Measurements from ENCODE around the gene HOGA1.
"Not testable (repeated sequence)": the region's sequence is repeated elsewhere in the genome, so short reads cannot be mapped to it uniquely, and the experiment has no call there.

HOGA1 gene

GRCh38 chr10:97632949-97633884 lies 49.0 kb downstream of the HOGA1 start, which contains the start of gene MORN4:
TSS of gene MORN4 (minus strand) at chr10:97633500. CDS start at chr10:97619653, 13,847 bp downstream.
- Histone ChIP-seq H3K4me3 (IDR thresholded peaks at IDR 0.05; ENCODE audit: insufficient read depth, low read depth, low read length) (no peak within 1 kb of the TSS), H3K79me2 (ENCODE audit: insufficient read depth, low read depth) (no peaks in the 10 kb centered on the region), H3K36me3 (ENCODE audit: insufficient read depth) (no peaks in the 10 kb centered on the region), H3K4me2 (peak within 1 kb of the TSS; percentile 36), H4K20me1 (ENCODE audit: insufficient read depth) (no peaks in the 10 kb centered on the region), H3K4me1 (ENCODE audit: low read depth, poor library complexity, severe bottlenecking) (no peaks in the 10 kb centered on the region), H3K27me3 (ENCODE audit: insufficient read depth, low read depth) (no peaks in the 10 kb centered on the region), H3K27ac (no peak within 1 kb of the TSS), H2AFZ (ENCODE audit: low read depth) (peak within 1 kb of the TSS; percentile 84), H3K9ac (no peak within 1 kb of the TSS; the same call in 1 of the 2 replicates)
- no peak for TF ChIP-seq CTCF (conservative IDR thresholded peaks at IDR 0.05; ENCODE audit: low read depth, low read length)

DNA sequence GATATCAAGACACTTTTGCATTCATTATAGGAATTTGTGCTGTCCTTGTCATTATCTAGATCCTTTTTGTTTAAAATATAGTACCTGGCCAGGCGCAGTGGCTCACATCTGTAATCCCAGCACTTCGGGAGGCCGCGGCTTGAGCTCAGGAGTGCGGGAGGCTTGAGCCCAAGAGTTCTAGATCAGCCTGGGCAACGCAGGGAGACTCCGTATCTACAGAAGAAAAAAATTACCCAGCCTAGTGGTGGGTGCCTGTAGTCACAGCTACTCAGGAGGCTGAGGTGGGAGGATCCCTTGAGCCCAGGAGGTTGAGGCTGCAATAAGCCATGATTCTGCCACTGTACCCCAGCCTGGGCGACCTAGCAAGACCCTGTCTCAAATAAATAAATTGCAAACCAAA lies 49.7 kb downstream of the HOGA1 start:
- peak; percentile 40; the same call in 1 of the 2 replicates for TF ChIP-seq CTCF (conservative IDR thresholded peaks at IDR 0.05; ENCODE audit: low read depth, low read length)
- Histone ChIP-seq H3K79me2 (ENCODE audit: insufficient read depth, low read depth) (no peaks in the 10 kb centered on the region), H2AFZ (ENCODE audit: low read depth) (peak overlapping the region; percentile 84), H3K4me2 (peak overlapping the region; percentile 36), H3K27me3 (ENCODE audit: insufficient read depth, low read depth) (no peaks in the 10 kb centered on the region), H3K4me1 (ENCODE audit: low read depth, poor library complexity, severe bottlenecking) (no peaks in the 10 kb centered on the region), H4K20me1 (ENCODE audit: insufficient read depth) (no peaks in the 10 kb centered on the region), H3K9ac (no peak overlapping the region), H3K36me3 (ENCODE audit: insufficient read depth) (no peaks in the 10 kb centered on the region), H3K4me3 (IDR thresholded peaks at IDR 0.05; ENCODE audit: insufficient read depth, low read depth, low read length) (no peak overlapping the region), H3K27ac (no peak overlapping the region)

DNA sequence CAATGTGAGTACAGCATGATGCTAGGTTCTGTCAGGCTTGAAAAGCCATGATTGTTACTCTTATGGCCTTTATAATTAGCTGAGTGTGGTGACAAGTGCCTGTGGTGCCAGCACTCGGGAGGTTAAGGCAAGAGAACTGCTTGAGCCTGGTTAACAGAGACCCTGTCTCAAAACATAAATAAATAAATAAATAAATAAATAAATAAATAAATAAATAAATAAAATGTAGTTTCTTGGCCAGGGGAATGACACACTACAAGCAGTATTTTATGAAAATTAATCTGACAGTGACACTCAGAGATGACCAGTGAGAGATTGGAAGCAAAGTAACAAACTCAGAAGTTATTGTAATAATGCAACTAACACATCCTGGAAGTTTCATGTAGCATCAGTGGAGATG lies 51.4 kb downstream of the HOGA1 start:
- H3K4me1 ChIP-seq (ENCODE audit: low read depth, poor library complexity, severe bottlenecking) = peaks cover 5% of the 10 kb centered on the region
- no peak overlapping the region for H2AFZ ChIP-seq (ENCODE audit: low read depth)
- H3K9ac ChIP-seq = no peak overlapping the region
- no peak overlapping the region for H3K27ac ChIP-seq
- no peaks in the 10 kb centered on the region for H4K20me1 ChIP-seq (ENCODE audit: insufficient read depth)
- no peaks in the 10 kb centered on the region for H3K36me3 ChIP-seq (ENCODE audit: insufficient read depth)
- no peaks in the 10 kb centered on the region for H3K79me2 ChIP-seq (ENCODE audit: insufficient read depth, low read depth)
- TF ChIP-seq CTCF (conservative IDR thresholded peaks at IDR 0.05; ENCODE audit: low read depth, low read length) = no peak
- H3K4me3 ChIP-seq (IDR thresholded peaks at IDR 0.05; ENCODE audit: insufficient read depth, low read depth, low read length) = no peak overlapping the region
- H3K27me3 ChIP-seq (ENCODE audit: insufficient read depth, low read depth) = no peaks in the 10 kb centered on the region
- no peak overlapping the region for H3K4me2 ChIP-seq

GRCh38 chr10:97639090-97639489 lies 54.9 kb downstream of the HOGA1 start:
- H3K4me3 ChIP-seq (IDR thresholded peaks at IDR 0.05; ENCODE audit: insufficient read depth, low read depth, low read length); H3K27ac ChIP-seq; H3K4me2 ChIP-seq; H3K36me3 ChIP-seq (ENCODE audit: insufficient read depth); H3K9ac ChIP-seq; H2AFZ ChIP-seq (ENCODE audit: low read depth); H4K20me1 ChIP-seq (ENCODE audit: insufficient read depth); H3K27me3 ChIP-seq (ENCODE audit: insufficient read depth, low read depth): not testable (repeated sequence)
- H3K4me1 ChIP-seq (ENCODE audit: low read depth, poor library complexity, severe bottlenecking) = peaks cover 14% of the 10 kb centered on the region
- H3K79me2 ChIP-seq (ENCODE audit: insufficient read depth, low read depth) = 0 out of 2 replicates have a peak, but pooled peaks cover 16% of the 10 kb centered on the region
